Amygdala (tissue), 56 donors: ENCODE data around the gene RASSF8.

Experiments used
- DNase-seq, 56 donors: peaks; one replicate each; lab custom pipeline; 2025; lab: John Stamatoyannopoulos, UW

RASSF8 gene

DNA sequence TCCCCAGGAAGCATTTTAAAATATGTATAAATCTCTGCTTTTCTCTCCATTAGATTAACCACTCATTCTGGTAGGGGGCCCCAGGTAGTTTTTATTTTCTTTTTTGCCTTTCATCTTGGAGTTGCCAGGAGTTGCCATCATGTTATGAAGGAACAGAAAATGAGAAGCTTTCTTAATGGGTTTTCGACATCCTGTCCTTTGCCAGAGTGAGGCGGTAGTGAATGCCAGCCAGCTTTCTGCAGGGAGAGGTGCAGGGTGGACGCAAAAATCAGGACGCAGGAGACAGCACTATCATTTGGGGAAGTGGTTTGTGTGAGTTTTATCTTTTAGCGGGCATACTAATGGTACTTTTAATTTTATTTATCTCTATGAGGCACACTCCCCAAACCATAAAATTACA is 1.7 kb downstream of the RASSF8 start:
- peak in 22 of 56 donors; percentile 9 to 54 (median 14) for DNase-seq

DNA sequence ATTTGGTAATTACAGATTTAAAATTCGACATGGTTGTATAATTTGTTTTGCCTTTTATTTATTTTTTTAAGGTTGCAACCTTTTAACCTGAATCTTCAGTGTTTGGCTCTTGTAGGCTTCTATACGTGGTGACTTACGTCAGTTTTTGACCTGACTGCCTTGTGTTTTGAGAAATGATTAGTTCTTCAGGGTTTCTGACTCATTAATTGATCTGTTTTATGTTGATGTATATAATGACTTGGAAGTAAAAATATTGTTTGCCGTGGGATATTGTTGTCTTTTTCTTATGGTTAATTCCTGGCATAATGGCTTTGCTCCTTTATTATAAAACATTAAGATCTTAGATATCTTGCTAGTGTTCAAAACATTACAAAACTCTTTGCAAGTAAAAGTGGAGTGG is 2.5 kb downstream of the RASSF8 start:
- no peak for DNase-seq

DNA sequence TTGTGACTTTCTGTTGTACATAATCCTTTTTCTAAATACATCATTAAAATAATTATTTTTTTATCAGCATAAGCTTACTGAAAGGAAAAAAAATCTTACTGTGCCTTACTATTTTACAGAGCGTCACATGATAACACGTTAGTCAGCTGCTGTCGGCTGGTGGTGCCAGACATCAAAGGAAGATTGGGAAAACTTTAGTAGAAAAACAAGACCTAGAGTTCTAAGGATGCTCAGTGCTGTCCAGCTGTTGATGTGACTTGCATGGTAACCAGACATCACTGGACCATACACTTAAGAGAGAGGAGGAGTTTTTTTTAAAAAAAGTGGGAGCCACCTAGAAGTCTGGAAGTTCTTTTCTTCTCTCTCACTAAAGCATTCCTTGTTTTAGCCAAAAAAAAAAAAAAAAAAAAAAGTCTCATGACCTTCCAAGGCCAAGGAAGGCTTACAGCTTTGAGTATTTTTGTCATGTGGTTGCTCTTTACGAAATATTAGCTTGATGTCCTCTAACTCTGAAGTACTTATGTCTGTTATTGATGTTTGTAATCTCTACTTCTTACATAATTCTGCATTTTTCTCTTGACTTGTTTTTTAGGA is 4.5 kb downstream of the RASSF8 start:
- no peak for DNase-seq

DNA sequence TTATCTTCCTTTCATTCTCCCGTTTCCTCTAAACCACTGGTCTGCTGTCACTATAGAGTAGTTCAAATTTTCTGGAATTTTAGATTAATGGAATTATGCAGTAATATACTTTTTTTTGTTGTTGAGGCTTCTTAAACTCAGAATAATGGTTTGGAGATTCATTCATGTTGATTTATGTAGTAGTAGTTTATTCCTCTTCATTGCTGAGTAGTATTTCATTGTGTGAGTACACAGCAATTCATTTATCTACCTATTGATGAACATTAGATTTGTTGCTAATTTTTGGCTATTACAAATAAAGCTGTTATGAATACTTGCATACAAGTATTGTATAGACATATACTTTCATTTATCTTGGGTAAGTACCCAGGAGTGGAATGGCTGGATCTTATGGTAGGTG is 7.2 kb downstream of the RASSF8 start:
- no peak for DNase-seq

DNA sequence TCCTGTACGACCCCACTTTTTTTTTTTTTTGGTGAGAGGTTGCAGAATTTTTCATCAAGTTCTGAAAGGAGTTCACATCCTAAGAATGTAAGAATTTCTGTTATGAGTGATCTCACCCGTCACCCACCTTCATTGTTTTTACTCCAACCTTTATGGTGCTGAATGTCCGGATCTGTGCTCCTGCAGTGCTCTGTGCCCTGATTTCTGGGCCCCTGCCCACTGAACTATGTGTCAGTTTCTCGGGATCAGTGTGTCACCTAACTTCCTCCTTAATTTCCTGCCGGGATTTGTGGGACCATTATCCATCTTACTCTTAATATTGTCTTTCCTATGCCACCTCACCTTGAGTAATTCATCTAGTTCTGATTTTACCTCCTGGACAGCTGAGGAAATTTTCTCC is 11.6 kb downstream of the RASSF8 start:
- DNase-seq, result no peak

DNA sequence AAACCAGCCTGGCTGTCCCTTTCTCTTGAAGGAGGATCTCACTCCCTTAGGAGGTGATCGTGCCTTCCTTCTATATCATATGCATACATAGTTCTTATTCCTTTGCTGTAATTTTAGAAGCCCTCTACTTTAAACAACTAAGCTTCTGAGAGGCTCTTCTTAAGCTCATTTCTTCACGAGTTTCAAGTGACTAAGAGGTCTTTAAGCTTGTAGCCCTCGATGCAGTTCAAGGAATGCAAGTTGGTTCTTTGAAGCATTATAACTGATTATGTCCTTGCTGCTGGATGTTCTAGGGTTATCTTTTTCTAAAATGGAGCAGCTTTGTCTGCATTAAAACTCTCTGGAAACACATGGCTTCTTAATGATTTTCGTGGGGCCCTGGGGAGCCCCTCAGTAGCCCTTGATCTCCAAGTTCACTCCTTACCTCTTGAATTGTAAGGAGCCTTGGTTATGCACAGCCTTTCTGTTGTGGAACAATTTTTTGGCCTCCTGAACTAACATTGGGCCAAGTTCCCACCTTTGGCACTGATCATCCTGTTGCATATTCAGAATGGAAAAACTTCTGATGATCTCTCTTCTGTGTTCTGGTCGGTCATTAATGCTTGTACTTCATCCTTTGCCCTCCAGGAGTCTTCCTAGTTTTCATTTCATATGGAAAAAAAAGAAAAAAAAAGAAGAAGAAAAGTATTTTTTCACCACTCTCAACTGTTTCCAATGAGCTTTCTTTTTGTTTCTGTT is 12.6 kb downstream of the RASSF8 start:
- DNase-seq, result peak in 1 of 56 donors; percentile 5

DNA sequence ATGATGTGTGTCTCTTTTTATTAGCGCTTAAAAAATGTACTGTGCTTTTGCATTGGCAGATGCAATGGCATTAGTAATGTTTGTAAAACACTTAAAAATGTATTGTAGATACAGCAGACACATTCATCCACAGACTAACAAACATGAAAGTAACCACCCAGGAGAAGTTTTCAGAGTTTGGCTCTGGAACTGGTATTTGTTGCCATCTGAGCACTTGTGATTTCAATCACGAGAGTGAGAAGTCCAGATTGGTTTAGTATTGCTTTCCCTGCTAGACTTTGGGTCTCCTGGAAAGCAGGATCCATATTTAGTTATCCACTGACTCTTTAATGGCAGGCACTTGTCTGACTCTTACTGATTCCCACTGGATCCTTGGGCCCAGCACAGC is 13.2 kb downstream of the RASSF8 start:
- no peak for DNase-seq

DNA sequence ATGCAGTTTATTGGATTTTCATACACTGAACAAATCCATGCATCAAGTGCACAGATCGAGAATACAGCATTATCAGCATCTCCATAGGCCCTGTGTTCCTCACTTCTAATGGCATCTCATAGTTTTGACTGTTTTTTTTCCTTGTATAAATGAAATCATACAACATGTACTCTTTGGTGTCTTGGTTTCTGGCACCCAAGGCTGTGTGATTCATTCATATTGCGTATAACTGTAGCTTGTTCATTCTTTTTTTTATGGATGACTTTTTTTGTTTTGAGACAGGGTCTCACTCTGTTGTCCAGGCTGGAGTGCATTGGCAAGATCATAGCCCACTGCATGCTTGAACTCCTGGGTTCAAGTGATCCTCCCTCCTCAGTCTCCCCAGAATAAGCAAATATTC is 14.3 kb downstream of the RASSF8 start:
- DNase-seq, result no peak

DNA sequence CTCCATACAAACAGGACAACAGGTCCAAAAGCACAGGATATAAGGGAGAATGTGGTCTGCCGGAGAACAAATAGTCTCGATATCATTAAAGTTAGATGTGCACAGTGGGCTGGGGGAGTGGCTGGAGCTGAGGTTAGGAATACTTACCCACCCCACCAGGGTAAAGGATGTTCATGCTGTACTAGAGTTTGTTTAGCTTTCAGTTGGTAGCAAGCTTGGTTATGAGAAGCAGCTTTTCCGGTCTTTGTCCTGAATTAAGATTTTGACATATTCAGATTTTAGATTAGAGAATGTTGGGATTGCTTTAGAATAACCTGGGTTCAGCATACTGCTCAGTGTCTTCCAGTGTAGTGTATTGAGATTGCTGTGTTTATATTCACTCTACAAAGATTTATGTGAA is 16.7 kb downstream of the RASSF8 start:
- DNase-seq, result no peak

DNA sequence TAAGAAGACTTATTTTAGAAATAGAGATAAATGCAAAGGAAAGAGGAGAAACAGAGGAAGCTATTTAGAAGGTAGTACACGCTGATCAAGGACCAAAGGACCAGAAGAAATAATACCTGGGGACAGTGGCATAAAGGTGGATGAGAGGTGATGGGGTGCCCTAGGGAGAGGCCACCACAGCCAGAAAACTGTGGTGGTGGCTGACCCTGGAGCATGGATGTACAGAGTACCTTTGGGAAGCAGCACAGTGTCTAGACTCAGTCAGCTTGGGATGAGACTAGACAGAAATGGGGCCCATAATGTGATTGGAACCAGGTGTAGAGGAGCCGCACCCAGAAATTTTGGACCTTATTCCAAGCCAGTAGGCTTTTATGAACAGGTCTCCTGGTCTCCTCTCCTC is 17.2 kb downstream of the RASSF8 start:
- DNase-seq, result no peak

DNA sequence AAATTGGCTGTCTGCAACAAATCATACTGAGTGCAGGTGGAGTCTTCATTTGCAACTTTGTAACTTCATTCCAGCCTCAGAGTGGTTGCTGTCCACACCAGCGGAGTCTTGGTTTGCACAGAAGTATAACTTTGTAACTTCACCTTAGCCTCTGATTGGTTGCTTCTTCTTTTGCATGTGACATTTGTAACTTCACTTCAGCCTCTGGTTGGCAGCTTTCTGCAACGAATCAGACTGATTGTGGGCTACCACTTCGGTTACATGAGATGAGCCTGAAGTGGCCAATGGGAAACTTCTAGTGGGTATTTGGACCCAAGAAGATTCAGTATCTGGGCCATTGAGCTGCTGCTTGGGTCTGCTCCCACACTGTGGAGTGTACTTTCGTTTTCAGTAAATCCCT is 17.8 kb downstream of the RASSF8 start:
- peak in 1 of 56 donors; percentile 6 for DNase-seq

DNA sequence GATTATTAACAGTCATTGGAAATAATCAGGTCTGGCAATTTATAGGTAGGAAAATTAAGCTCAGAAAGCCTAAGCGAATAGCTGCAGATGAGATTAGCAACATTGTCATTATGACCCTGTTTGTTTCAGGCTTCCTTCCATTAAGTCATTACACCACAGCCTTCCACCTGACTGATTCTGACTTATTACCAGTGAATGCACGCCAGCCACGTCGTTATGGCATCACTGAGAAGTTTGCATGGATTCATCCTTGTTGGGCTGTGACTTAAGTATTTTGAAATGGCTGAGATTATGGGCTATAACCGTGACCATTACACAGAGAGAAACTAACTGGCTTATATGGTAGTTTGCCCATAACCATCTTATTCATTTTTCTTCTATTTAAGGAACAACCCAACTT is 18.6 kb downstream of the RASSF8 start:
- DNase-seq, result no peak

DNA sequence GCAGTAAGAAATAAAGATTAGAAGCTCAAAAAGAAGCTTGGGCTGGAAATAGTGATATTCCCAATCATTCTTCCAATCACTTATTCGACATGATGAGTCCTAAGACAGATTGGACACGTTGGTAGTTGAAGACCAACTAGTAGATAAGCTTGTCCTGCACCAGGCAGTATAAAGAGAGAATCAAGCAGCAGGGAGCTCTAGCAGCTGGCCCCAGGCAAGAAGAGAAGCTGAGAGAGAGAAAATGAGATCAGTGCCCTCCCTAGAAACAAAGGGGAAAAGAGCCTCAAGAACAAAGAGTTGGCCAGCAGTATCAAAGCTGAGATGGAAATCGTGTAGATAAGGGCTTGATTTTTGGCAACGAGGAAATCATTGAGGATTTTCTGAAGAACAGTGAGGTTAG is 20.6 kb downstream of the RASSF8 start:
- DNase-seq, result no peak

DNA sequence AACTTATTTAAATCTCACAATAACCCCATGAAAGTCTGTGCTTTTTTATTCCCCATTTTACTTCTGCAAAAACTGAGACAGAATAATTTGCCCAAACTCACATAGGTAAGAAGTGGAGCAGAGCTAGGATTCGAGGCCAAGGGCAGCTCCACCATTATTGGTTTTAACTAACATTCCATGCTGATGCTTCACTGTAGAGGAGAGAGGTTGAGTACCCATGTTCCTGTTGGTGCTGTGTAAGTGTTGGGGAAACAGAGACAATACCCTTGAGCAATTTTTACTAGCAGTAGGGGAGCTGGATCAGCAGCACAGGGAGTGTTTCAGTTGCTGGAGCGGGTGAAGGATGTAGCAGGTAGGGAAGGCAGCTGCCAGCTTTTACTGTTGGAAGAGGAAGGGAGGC is 21.1 kb downstream of the RASSF8 start:
- no peak for DNase-seq

DNA sequence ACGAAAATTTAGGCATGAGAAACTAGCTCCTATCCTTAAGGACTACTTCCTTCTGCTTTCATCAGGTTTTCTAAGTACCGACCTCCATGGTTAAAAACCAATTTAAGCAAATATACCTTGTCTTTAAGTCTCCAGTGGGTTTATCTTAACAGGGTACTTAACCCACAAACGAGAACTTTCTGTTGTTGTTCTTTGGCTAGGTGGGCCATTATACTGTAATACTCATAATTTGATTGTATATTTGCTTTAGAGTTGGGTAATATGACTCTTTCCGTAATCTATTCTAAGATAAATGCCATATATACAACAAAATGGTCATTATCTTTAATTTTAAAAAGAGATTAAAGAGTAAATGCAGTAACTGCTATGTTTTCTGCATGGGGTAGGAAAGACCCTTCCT is 21.6 kb downstream of the RASSF8 start:
- DNase-seq, result no peak

DNA sequence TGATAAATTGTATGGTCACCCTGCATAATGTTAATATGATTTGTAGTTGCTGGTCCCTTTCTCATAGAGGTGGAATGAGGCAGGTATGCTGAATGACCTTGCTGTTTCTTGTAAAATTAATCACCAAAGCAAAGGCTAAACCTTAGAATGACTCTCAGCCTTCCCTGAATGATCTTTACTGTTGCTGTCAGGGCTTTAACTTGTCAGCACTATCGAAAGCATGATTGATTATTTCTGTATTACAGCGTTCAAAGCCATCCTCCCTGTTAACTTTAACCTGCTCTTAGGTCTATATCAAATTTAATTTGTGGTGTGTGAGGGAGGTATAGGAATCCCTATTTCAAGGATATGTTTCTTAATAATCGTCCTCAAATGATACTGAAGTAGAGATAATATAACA is 23.1 kb downstream of the RASSF8 start:
- no peak for DNase-seq

DNA sequence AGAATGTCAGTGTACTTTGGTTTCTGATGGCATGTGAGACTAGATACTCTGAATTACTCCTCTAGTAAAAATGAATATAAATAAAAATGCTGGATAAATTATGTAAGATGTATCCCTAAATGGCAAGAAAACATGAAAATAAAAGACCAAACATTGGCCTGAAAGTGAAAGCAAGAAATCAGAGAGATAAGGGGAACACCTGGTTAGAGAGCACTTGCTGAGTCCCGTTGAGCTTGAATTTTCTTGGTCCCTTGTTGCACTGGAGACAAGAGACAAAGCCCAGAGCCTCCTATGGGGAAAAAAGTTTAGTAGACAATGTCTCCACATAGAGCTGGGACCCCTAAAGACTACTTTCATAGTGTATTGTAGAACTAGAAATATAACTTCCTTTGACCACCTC is 23.9 kb downstream of the RASSF8 start:
- no peak for DNase-seq

DNA sequence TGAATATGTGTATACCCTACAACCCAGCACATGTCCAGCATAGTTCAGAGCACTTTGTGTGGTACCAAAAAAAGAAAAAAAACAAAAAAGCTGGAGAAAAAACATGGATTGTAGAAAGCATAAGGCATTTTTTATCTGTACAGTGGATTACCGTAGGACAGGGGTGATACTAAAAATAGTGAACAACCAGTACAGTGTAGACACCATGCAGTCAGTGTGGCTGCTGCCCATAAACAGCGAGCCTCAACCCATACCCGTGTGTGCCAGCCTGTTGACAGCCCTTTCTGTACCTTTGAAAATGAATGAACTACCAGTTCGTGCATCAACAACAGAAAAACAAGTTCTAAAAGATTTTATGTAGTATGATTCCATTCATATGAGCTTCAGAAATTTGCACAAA is 25.1 kb downstream of the RASSF8 start:
- no peak for DNase-seq

DNA sequence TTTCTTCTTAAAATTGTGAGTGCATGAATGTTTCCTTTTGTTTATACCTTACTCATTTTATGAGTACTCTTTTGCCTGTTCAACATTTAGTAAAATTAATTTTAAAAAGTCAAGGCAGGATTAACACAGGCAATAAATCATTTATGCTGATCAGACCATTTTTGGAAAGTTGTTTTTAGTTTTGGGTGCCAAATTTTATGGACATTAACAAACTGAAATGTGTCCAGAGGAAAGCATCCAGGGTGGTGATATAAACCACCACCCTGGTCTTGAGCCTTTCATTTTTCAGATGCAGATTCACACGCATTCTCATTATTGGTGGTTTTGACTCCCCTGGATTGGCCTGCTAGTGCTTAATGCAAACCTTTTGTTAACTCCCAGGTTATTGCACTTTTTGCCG is 26.3 kb downstream of the RASSF8 start:
- no peak for DNase-seq

DNA sequence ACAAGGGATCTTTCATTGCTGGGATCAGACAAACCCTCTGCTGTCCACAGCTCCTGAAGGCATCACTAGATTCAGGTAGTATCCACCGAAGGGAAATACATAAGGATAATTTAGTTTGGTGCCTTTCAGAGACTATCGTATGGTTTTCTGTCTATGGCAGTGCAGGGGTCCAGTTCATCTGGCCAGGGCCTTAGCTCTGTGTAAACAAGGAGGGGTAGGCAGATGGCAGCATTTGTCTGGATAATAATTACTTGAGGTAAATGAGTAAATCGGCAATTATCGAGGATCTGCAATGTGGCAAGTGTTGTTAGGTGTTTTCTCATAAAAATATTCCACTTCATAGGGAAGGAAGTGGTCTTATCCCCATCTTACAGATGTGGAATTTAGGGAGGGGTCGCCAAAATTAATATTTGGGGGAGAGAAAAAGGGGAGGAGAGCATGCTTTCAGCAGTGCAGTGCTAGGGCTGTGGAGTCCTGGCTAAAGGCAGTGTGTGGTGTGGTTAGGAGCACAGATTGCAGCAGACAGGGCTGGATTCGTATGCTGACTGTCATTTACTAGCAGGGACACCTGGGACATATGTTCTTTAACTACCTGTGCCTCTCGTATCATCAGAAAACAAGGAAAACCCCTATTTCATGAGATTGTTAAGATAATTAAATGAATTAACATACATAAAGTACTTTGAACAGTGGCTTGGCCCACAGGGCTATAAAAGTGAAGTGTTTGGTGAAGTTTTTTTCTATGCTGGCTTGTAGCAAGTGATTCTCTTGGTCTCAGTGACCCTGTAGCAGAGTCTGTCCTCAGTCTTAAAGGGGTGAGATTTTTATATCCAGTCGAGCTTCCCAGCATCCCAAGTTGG is 27.1 kb downstream of the RASSF8 start:
- DNase-seq, result no peak

DNA sequence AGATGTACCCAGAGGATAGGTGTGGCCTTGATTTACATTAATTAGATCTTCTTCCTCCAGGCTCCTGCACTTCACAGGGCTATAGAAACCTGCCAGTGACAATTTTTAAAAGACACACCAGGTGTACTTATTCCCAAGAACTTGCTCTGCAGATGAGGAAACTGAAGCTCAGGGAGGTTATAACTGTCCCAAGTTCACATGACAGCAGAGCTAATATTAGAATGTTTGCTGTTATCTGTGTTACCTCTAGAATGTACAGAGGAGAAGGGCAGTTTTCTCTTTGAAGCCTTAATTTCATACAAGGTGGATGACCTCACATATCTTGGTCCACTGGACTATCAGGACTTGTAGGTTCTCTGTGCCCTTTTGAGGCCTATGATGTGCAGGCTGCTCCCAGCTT is 27.7 kb downstream of the RASSF8 start:
- no peak for DNase-seq

DNA sequence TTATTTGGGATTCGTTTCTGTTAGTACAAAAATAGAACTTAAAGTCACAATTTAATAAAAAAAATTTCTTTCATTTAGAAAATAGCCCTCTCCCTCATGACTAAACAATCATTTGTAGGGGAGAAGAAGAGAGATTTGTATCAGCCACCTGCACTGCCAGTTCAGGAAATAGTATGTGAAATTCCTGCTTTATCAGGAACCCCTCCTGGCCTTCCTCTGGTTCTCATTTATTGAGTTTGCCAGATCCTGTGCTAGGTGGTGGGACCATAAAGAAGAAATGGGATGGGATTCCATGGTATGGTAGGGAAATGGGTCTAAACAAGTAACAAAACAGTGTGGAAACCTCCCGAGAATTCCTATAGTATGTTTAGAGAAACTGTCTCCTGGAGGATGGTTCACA is 30.0 kb downstream of the RASSF8 start:
- DNase-seq, result no peak
